PC-3 (cell line): ENCODE results near the gene GABRG3.

ENCODE experiments used
- EZH2 ChIP-seq: fragments of 300-600 bp; sonication (generic); IDR thresholded peaks from one replicate; pipeline ENCODE4 v1.6.1; 2017; ENCODE audit warnings: antibody characterized with exemption, mild to moderate bottlenecking, low read length; ENCODE audit not compliant: unreplicated experiment
- TF ChIP-seq, protein P1 (sequence below): fragments of 300-600 bp; sonication (generic); conservative IDR thresholded peaks from 2 replicates; pipeline ENCODE4 v1.5.1; 2017; ENCODE audit warnings: antibody characterized with exemption, low read depth, mild to moderate bottlenecking, low read length

- TF ChIP-seq, protein P1, sequence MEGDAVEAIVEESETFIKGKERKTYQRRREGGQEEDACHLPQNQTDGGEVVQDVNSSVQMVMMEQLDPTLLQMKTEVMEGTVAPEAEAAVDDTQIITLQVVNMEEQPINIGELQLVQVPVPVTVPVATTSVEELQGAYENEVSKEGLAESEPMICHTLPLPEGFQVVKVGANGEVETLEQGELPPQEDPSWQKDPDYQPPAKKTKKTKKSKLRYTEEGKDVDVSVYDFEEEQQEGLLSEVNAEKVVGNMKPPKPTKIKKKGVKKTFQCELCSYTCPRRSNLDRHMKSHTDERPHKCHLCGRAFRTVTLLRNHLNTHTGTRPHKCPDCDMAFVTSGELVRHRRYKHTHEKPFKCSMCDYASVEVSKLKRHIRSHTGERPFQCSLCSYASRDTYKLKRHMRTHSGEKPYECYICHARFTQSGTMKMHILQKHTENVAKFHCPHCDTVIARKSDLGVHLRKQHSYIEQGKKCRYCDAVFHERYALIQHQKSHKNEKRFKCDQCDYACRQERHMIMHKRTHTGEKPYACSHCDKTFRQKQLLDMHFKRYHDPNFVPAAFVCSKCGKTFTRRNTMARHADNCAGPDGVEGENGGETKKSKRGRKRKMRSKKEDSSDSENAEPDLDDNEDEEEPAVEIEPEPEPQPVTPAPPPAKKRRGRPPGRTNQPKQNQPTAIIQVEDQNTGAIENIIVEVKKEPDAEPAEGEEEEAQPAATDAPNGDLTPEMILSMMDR: no peak
- no peak for TF ChIP-seq EZH2
Measured at GRCh38 chr15:27256446-27256845, 285.5 kb downstream of the GABRG3 start.
